ENCODE measurements around the gene CDK14.

GRCh38 chr7:90671571-90671970, 75.5 kb downstream of the CDK14 start:
- no peak for TF ChIP-seq POLR2AphosphoS5 (IDR thresholded peaks at IDR 0.05; ENCODE audit: borderline replicate concordance, low read depth, low read length)
- no peak for TF ChIP-seq EZH2 (IDR thresholded peaks at IDR 0.05)
- no peak for TF ChIP-seq FOXP2 (optimal IDR thresholded peaks at IDR 0.05; ENCODE audit: control extremely low read depth, extremely low read length, insufficient read depth)

Data from SK-N-MC (cell line).